Measurements from ENCODE around the gene TENM3.

TENM3 gene

DNA sequence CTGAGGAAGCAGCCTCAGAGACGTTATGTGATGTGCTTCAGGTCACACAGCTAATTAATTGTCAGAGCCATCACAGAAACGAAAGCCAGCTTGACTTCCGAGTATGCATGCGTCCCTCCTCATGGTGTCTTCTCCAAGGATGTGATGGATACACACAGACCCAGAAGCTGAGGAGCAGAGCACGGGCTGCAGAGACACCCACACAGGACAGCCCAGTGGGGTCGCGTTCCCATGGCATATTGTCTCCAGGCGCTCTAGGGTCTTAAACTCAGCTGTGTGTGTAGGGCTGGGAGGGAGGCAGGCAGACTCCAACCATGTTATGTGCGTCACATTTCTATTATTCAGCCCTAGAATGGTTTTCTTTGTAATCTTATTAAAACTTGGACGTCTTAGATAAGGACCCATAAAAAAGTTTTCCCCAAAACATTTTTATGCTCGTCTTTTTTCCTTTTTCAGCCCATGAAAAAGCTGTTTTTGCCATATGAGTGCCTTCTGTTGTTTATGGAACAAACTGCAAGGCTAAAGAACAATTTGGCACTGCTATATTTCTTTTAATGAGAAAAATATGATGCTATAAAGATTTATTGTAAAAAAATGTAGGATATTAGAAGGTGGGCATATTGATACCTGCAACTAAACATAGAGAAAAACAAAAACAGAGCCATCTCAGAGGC is 48.5 kb downstream of the TENM3 start:
- DNase-seq, result no peak

DNA sequence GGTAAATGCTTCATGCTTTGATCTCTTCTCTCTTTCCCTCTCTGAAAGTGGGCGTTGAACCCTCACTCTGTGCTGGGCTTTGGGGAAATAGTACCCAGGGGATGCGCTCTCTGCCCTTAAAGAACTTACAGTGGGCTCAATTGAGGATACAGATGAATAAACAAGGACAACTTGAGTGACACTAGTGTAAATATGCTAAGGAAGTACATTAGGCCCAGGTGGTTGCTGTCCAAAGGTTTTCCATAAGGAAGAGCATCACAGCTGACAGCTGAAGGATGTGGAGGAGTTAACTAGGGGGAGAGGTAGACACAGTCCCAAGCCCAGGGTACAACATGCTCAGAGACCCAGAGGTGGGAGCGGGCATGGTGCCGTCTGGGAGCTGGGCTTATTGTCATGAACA is 49.4 kb downstream of the TENM3 start:
- DNase-seq, result no peak

DNA sequence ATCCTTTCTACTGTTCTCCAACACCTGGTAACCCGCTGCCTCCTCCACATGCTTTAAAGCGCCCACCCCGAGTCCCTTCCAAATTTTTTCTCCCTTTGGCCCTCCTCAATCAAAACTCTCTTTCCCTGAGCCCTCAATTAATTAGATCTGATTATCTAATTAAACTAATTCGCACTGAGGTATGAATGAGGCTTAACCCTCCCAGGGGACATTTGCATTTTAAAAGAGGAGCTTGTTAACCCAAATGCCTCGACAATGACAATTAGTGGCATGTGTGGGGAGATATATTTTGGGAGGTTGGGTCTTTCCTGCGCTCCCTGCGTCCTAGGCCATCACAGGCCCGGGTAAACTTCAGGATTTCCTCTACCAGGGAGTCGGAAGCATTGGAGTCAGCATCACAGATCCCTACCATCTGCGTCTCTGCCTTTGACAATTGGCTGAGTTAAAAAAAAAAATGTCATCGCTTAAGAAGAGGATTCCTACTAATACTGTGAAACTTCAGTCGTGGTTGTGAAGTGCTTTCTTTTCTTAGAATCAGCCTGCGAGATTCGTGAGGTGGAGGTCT is 50.6 kb downstream of the TENM3 start:
- no peak for DNase-seq

DNA sequence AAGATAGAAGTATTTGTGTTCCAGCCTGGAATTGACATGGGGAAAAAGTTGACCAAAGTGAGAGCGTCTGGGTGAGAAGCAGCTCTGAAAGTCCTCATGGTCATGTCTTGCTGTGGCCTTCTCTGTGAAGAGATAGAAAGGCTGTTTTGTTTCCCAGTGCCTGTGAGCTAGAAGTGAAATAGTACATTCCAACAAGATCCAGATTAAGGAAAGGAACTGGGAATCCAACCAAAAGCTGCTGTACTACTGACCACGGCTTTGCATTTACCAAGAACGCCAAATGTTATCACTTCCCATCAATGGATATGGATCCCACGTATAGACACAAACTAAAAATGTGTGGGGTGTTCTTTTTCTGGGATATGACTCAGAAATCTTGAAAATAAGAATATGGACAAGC is 51.2 kb downstream of the TENM3 start:
- DNase-seq, result no peak

DNA sequence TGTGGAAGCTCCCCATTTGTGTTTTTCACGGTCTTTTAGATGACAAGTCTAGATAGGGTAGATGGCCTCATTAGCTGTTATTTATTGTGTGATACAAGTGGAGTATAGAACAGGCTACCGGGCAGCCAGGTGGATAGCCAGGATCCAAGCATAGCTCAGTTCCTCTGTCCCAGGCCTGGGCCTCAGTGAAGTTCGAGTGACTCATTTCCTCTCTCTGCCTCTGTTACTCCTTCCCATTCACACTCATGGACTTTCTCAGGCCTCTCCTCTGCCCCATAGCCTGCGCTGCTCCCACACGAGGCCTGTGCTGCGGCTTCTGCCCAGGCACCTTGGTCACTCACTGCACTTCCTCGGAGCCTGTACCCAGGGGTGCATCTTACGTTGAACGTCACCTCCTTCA is 54.5 kb downstream of the TENM3 start:
- no peak for DNase-seq

DNA sequence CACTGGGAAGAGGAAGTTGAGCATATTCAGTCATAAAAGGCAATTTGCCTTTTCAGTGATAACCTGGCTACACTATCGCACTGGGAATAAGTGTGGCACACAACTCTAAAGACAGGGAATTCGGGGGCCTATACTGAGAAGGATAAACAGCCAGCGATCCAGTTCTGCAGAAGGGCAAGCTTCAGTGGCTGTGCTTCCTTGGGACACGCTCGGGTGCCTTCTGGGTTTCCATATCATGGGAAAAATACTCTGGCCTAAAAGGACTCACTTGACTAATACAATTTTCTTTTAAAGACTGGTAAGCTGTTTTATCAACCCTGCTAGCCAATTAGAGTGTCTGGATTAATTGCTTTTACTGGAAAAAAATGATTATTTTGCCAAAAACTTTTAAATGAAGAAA is 58.5 kb downstream of the TENM3 start:
- no peak for DNase-seq

DNA sequence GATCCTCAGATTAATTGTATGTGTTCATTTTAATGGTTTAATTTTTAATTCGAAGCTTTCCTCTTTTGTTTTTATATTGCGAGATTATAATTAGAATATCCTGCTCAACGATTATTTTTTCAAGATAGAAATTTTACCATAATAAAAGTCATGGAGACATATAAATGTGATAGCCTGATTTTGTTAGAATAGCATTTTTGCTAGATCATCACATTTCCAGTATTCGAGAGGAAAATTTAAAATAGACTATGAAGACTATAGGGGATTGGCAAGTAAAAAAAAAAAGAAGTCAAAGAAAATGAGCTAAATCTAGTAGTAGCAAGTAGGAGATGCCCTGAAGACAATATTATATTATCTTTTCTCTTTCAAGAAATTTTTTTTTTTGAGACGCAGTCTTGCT is 60.6 kb downstream of the TENM3 start:
- no peak for DNase-seq

DNA sequence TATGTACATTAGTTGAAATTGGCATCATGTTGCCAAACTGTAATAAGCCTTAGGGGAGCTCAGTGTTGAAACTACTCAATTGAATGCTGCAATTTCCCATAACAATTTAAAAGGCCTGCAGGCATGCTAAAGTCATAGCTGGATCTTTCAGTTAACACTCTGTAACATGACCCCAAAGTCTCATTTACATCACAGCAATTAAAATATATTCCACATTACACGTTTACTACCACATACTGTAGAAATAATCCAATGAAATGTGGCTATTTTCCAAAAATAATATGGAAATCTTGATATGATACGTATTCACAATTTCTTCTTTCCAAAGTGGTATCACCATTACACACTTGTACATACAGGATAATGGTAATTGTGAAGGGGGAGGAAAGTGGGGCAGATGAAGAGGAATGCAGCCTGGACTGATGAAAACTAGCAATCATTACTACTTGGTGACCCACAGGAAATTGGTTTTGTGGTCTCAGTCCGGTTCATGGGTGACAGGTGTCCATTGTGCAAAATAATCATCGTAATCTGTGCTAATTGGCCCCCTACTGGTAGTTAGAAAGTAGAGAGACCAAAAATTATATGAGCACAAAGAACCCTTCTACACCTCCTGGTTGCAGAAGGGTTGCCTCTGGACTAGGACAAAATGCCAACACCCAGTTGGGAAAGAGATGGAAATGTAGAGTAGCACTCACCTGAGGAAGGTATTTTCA is 63.7 kb downstream of the TENM3 start:
- DNase-seq, result no peak

DNA sequence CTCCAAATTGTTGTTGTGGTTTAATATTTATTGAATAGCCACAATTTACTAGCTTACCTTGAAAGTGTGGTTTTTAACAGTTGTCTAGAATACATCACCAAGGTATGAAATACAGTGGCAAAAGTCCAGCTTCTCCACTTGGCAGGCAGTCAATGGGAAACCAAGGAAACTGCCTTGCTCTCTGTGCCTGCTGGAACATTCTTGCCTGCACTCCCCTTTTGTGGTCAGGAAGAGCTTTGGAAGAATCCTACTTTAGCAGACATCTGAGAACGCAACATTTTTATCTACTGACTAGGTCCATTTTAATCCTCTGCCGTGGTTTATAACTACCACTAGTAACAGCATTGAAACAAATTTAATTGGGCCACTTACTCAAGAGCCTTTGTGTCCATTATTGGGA is 64.5 kb downstream of the TENM3 start:
- no peak for DNase-seq

DNA sequence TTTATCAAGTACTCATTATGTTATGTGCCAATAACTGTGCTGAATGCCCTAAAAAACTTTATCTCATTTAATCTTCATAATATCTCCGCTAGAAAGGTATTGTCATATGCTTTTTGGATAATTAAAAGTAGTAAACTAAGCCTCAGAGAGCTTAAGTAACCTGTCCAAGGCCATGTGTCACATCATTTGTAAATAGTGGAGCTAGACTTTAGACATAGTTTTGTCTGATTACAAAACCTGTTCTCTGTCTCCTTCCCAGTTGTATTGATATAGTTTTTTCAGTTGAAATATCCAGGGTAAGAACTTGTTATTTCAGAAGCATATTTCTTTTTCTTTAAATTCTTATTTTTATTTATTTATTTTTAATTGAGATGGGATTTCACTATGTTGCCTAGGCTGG is 66.7 kb downstream of the TENM3 start:
- no peak for DNase-seq

DNA sequence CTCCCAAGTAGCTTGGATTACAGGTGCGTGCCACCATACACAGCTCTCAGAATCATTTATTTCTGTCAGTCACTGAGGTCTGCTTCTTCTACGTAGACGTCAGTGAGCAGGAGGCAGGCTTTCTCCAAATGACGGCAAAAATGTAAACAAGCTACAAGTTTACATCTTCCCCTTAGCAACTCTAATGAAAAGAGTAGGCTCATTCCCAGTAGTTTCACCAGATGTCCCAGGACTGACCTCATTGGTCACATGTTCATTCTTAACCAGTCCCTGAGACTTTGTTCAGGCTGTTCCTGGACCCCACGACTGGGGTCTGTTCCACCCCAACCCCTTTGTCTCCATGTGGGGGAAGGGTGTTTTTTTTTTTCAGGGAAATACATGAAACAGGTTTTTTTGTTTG is 67.1 kb downstream of the TENM3 start:
- DNase-seq, result no peak

DNA sequence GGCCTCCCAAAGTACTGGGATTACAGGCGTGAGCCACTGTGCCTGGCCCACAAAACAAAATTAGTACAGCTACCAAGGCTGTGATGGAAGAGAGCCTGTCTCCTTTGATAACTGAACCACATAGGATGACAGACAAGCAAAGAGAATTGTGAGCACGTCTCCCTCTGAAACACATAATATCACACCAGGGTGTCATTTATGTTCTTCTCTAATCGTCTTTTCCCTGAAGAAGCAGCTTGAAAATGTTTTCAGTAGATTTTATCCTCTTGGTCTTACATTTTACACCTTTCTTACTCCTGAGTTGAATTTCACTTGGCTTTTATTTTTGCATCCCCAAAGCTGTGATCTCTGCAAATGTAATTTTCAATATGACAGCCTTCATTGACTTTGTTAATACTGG is 67.8 kb downstream of the TENM3 start:
- DNase-seq, result no peak

DNA sequence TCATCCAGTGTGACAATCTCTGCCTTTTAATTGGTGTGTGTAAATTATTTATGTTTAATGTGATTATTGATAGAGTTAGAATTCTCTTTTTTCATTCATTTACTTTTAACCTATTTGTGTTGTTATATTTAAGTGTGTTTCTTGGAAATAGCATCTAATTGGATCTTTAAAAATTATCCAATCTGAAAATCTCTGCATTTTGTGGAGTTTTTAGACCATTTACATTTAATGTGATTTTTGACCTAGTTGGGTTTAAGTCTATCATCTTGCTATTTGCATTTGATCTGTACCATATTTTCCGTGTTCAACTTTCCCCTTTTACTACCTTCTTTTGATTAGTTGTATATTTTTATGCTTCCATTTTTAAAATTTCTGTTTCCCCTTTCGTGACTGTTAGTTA is 71.3 kb downstream of the TENM3 start:
- no peak for DNase-seq

DNA sequence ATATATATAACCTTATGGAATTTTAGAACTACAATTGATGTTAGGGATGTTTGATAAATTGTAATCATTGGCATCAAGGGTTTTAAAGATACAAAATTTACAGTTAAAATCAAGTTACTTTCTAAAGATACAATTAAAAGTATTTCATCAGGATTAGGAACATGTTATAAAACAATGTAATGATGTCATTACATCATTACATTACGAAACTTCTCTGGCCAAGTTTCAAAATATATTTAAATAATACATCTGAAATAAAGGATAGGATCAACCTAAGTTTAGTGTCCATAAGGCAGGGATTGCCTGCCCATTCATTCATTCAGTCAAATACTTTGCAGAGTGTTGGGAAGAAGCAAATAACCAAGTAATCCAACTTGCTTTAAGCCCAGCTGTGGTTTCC is 75.1 kb downstream of the TENM3 start:
- no peak for DNase-seq

DNA sequence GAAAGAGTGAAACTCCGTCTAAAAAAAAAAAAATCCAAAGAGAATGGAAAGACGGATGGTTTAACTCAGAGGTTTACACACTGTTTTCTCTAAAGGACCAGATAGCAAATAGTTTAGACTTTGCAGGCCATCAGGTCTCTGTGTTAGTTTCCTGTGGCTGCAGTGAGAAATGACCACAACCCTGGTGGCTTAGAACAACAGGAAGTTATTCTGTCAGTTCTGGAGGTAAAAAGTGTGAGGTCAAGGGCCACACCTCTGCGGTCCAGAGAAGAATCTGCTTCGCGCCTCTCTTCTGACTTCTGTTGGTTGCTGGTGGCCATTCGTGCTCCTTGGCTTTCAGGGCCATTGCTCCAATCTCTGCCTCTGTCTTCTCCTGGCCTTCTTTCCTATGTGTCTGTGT is 76.9 kb downstream of the TENM3 start:
- no peak for DNase-seq

DNA sequence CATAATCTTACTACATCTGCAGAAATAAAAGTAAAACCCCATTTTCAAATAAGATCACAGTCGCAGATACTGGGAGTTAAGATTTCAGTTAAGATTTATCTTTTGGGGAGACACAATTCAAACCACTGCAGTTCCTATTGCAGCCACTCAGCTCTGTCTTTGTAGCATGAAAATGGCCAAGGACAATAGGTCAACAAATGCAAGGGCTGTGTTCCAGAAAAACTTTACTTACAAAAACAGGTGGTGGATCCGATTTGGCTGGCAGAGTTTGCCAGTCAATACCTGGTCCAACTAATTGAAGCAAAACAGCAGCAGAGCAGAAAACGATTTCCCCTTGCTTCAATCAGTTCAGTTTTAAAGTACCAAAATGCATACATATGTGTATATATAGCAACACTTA is 77.4 kb downstream of the TENM3 start:
- DNase-seq, result no peak

DNA sequence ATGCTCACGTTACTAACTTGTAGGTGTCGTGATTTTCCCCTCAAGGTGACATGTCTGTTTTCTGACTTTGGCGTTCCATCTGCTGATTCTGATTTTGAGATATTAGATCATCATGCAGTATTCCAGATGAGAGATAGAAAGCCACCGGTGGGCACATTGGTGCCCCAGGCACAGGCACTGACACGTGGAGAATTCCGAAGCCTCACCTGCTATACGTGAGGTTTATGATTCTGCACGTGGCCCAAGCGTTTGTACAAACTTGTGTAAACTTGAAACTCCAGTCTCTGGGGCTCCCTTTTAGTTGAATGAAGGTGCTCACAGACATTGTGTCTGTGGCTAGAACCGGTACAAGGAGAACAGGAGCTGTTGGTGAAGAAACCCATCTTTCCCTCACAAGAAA is 81.1 kb downstream of the TENM3 start:
- DNase-seq, result no peak

DNA sequence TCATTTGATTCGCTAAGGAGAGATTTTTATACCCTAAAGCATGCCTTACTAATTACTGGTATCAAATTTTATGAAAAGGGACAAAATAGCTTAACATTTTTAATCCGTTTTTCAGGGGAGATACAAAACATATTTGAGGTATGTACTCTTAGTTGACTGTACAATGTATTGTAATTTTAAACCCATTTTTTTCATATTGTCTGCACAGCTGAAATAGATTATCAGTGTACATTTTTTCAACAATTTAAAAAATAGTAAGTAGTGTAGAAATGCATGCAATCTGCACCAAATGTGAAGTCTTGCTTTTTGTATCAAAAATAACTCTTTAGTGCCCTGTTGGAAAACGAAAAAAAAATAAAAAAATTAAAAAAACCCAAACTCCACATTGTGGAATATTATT is 82.2 kb downstream of the TENM3 start:
- DNase-seq, result no peak

DNA sequence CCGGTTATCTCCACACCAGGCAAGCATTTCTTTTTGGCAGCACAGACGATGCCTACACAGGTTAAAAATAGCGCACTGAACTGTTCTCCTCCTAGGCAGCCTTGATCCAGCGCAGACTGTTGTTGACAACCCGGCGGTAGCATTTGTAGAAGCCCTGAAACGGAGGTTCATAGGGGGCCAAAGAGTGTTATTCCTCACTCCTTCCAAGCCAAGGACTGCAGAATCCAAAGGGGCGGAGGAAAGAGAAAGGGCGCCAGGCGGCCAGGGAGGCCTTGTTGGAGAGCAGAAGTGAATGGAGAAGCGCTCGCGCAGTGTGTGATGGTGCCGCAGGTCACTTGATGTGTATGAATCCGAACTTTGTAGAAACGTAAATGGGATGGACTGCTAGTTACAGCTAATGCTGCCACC is 82.7 kb downstream of the TENM3 start:
- DNase-seq, result no peak

DNA sequence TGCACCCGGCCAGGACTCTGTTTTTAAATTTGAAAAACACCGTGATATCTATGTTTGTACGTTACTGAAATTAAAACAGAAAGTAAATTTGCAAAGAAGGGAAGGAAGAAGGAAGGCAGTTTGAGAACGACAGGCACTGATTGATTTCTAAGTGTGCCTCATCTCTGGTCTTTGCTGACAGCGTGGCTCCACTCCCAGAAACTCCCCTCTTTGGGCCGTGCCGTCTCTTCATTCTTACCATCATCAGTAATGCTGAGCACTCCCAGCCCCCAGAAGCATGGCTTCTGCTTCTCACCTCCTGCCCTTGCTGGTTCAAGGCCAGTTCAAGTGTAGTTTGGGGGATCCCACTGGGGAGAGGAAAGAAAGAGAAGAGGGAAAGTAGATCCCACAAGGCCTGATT is 85.3 kb downstream of the TENM3 start:
- no peak for DNase-seq

DNA sequence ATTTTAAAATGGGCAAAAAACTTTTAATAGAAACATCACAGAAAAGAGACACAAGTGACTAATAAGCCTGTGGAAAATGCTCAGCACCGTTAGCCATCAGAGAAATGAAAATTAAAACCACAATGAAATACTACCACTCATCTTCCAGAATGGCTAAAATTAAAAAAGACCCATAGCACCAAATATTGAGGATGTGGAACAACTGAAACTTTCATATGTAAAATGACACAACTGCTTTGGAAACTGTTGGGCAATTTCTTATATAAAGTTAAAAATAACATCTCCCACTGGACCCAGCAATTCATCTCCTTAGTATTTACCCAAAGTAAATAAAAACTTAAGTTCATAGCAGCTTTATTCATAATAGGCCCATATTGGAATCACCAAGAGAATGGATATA is 94.2 kb downstream of the TENM3 start:
- no peak for DNase-seq

DNA sequence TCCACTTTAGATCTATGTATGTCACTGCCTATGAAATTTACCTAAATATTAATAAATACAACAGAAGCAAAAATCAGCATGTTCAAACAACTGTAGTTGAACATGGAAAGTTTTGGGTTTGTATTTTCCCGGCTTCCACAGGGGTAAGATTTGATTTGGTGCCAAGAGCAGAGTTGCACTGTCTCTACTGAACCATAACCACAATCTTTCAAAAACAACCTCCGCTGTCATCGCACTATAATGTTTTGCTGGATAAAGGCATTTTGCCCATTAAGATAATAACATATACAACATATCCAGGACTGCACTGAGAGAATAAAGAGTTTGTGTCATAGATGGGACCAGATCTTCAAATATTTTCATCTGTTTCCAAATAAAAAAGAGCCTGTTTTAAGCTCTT is 94.9 kb downstream of the TENM3 start:
- no peak for DNase-seq

DNA sequence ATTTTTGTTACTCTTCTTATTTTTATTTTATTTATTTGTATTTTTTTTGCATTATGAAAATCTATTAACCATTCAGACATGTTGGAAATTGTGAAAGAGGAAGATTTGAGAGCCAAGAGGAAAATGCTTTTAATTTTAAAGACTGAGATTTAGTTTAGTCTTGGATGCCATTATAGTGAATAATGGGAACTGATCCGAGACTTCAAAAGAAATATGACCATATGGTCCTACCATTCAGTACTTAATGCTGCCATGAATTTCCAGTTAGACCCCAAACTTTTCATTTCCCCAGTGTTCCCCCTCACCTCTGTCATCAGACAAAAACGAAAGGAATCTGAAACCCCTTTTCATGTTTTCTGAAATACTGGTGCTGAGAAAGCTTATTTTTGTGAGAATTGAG is 95.5 kb downstream of the TENM3 start:
- no peak for DNase-seq

DNA sequence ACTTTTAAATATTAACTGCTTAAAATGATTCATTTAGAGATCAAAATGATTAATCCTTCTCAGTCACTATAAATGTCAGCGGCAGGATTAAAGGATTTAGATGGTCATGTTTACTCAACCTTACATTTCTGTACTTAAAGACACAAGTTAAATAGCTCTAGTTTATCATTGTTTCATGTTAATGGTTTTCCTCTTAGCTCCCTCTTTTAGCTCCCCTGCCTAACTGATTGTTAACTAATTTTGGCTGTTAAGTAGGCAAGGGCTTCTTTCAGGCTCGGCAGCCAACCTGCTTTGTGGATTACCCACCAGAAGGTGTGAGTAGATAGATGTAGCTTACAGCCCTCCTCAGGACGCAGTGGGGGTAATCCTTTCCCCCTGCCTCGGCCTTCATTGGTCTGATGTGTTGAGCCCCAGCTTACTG is 96.0 kb downstream of the TENM3 start:
- no peak for DNase-seq

DNA sequence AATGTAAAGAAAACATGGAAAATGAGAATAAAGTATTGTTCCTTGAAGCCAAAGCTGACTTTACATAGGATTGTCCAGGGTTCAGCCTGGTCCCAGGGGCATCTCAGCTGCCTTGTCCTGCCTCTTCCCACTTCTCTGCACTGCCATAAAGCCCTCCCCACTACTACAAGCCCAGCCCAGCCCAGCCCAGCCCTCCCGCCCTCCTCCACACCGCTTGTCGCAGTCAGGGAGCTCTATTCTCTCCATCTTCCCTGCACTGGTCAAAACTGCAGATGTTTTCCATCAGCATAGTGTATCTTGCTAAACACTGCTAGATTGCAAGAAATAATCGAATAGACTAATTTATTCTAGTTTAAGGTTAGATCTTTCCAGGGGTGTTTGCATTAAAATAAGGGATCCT is 100.3 kb downstream of the TENM3 start:
- DNase-seq, result no peak
